Thoracic aorta (tissue), 2 donors: Measurements from ENCODE around the gene PLXDC1. TPM values are rescaled to one million over a fixed set of nuclear protein-coding genes. Genes with fewer than 3 reads are reported as not detected.

Experiments
- ATAC-seq: fragments of 150-250 bp; one replicate; pipeline ENCODE4 v1.8.0; 2017; ENCODE audit warnings: low read depth; ENCODE audit not compliant: insufficient number of reproducible peaks, low FRiP score
- DNase-seq: peaks from one replicate; pipeline ENCODE4 v3.0.0-alpha.2; 2020; ENCODE audit warnings: low spot score
- H3K27ac ChIP-seq, 2 donors: fragments of 200-600 bp; sonication (generic); 1 replicate in 1 of 2; 2 replicates in 1 of 2; pipeline ENCODE4 v1.5.1; 2016; ENCODE audit warnings: mild to moderate bottlenecking in 2 of 2, moderate library complexity in 2 of 2
- H3K27me3 ChIP-seq: fragments of 200-600 bp; sonication (generic); replicated peaks from 2 replicates; pipeline ENCODE4 v1.6.0; 2016; ENCODE audit warnings: mild to moderate bottlenecking; ENCODE audit not compliant: insufficient read depth
- H3K36me3 ChIP-seq: fragments of 200-600 bp; sonication (generic); one replicate; pipeline ENCODE4 v1.5.1; 2016
- H3K4me1 ChIP-seq, 2 donors: fragments of 200-600 bp; sonication (generic); 1 replicate in 1 of 2; 2 replicates in 1 of 2; pipeline versions ENCODE4 v1.5.1 to v1.6.0; 2016; ENCODE audit warnings: low read depth in 2 of 2, mild to moderate bottlenecking in 1 of 2; ENCODE audit not compliant: control insufficient read depth in 1 of 2
- H3K4me3 ChIP-seq: fragments of 200-600 bp; sonication (generic); 2 replicates; pipeline ENCODE4 v1.5.1; 2016; ENCODE audit warnings: mild to moderate bottlenecking
- H3K9me3 ChIP-seq: fragments of 200-600 bp; sonication (generic); 2 replicates; pipeline ENCODE4 v1.5.1; 2016
- CTCF ChIP-seq: fragments of 200-600 bp; sonication (generic); IDR thresholded peaks from one replicate; pipeline ENCODE4 v1.5.1; 2019; ENCODE audit warnings: antibody characterized with exemption
- total RNA-seq, 2 donors: library from RNA; depleted of rRNA; stranded (reverse); fragments of >200 nt; gene quantifications; one replicate each; pipeline versions ENCODE4 v1.1.0 to v1.2.3, GENCODE V29; 2016

PLXDC1 gene
- total RNA-seq, 2 donors from 2014 or later: 7.0 to 13.9 TPM

- H3K36me3 ChIP-seq: no peaks in the 10 kb centered on the region
- H3K27me3 ChIP-seq: no peaks in the 10 kb centered on the region
- ATAC-seq: no peak
- no peak overlapping the region for H3K4me3 ChIP-seq
- no peaks in the 10 kb centered on the region for H3K9me3 ChIP-seq
- peaks cover 0 to 11% of the 10 kb centered on the region in 2 donors for H3K4me1 ChIP-seq
- no peak overlapping the region for H3K27ac ChIP-seq
- TF ChIP-seq CTCF: no peak
- DNase-seq: no peak
Measured at GRCh38 chr17:39116224-39116623, 35.2 kb downstream of the PLXDC1 start.

GRCh38 chr17:39115135-39115534 is 36.3 kb downstream of the PLXDC1 start:
- peaks cover 0 to 11% of the 10 kb centered on the region in 2 donors for H3K4me1 ChIP-seq
- H3K27ac ChIP-seq: peak overlapping the region in 1 of 2 donors; percentile 7
- no peak overlapping the region for H3K4me3 ChIP-seq
- no peaks in the 10 kb centered on the region for H3K27me3 ChIP-seq
- DNase-seq (no peak), ATAC-seq (no peak)
- no peak for TF ChIP-seq CTCF
- no peaks in the 10 kb centered on the region for H3K9me3 ChIP-seq
- no peaks in the 10 kb centered on the region for H3K36me3 ChIP-seq

GRCh38 chr17:39114723-39115122 is 36.7 kb downstream of the PLXDC1 start:
- DNase-seq (no peak), ATAC-seq (no peak)
- Histone ChIP-seq H3K4me1 (peaks cover 0 to 11% of the 10 kb centered on the region in 2 donors), H3K4me3 (no peak overlapping the region), H3K27me3 (no peaks in the 10 kb centered on the region), H3K9me3 (no peaks in the 10 kb centered on the region), H3K27ac (peak overlapping the region in 1 of 2 donors; percentile 7), H3K36me3 (no peaks in the 10 kb centered on the region)
- TF ChIP-seq CTCF: no peak

- DNase-seq (no peak), ATAC-seq (no peak)
- no peak overlapping the region for H3K4me3 ChIP-seq
- H3K27me3 ChIP-seq: no peaks in the 10 kb centered on the region
- H3K27ac ChIP-seq: no peak overlapping the region
- H3K4me1 ChIP-seq: peaks cover 0 to 11% of the 10 kb centered on the region in 2 donors
- H3K9me3 ChIP-seq: no peaks in the 10 kb centered on the region
- H3K36me3 ChIP-seq: no peaks in the 10 kb centered on the region
- TF ChIP-seq CTCF: no peak
Measured at GRCh38 chr17:39113871-39114270, 37.6 kb downstream of the PLXDC1 start.

- DNase-seq (no peak), ATAC-seq (no peak)
- no peak for TF ChIP-seq CTCF
- Histone ChIP-seq H3K36me3 (no peaks in the 10 kb centered on the region), H3K27me3 (no peaks in the 10 kb centered on the region), H3K27ac (no peak overlapping the region), H3K4me1 (peaks cover 0 to 11% of the 10 kb centered on the region in 2 donors), H3K9me3 (no peaks in the 10 kb centered on the region), H3K4me3 (no peak overlapping the region)
Measured at GRCh38 chr17:39110435-39111136, 40.9 kb downstream of the PLXDC1 start.
